ENCODE data around the gene PRTG. TPM values are rescaled to one million over a fixed set of nuclear protein-coding genes. Genes with fewer than 3 reads are reported as not detected.
"Not testable (repeated sequence)": the region's sequence is repeated elsewhere in the genome, so short reads cannot be mapped to it uniquely, and the experiment has no call there.

PRTG gene
- total RNA-seq, 2 experiments from 2014 or later: not detected

GRCh38 chr15:55774113-55774970, 31.4 kb upstream of the PRTG start:
- Mint-ChIP-seq H3K4me3 (no peak overlapping the region), H3K36me3 (ENCODE audit: low read depth) (no peaks in the 10 kb centered on the region), H3K4me1 (no peaks in the 10 kb centered on the region), H3K27ac (no peak overlapping the region), H3K27me3 (peaks cover 10% of the 10 kb centered on the region), H3K9me3 (ENCODE audit: low read depth) (no peaks in the 10 kb centered on the region)
- DNase-seq (peak; percentile 66), ATAC-seq (no peak)
- ChIA-PET POLR2A (no interaction called here), CTCF (interaction anchor here (0.6 to 2.7 kb wide), 22 partner anchors 9 to 286 kb away, joined by 3 to 14 read pairs (median 3); no protein-coding TSS in a partner anchor)
- intact Hi-C loops (cut with DNase I, micrococcal nuclease): loop anchor here in 1 of 2 experiments (1.0 kb wide), 1 partner anchor 126 kb away; no protein-coding TSS in a partner anchor

- H3K27me3 Mint-ChIP-seq: peaks cover 9% of the 10 kb centered on the region
- H3K9me3 Mint-ChIP-seq (ENCODE audit: low read depth): no peaks in the 10 kb centered on the region
- peaks cover 2% of the 10 kb centered on the region for H3K4me1 Mint-ChIP-seq
- DNase-seq: no peak
- ChIA-PET CTCF (no interaction called here), POLR2A (no interaction called here)
- H3K4me3 Mint-ChIP-seq: no peak overlapping the region
- H3K36me3 Mint-ChIP-seq (ENCODE audit: low read depth): no peaks in the 10 kb centered on the region
- no peak overlapping the region for H3K27ac Mint-ChIP-seq
- no peak for ATAC-seq
- intact Hi-C loops (cut with DNase I, micrococcal nuclease): no loop called here
Observed at GRCh38 chr15:55770806-55771205, 27.9 kb upstream of the PRTG start.

GRCh38 chr15:55770261-55770660, 27.3 kb upstream of the PRTG start:
- no peaks in the 10 kb centered on the region for H3K9me3 Mint-ChIP-seq (ENCODE audit: low read depth)
- H3K4me1 Mint-ChIP-seq: peaks cover 2% of the 10 kb centered on the region
- no peaks in the 10 kb centered on the region for H3K36me3 Mint-ChIP-seq (ENCODE audit: low read depth)
- ChIA-PET POLR2A (no interaction called here), CTCF (interaction anchor here (1.1 kb wide), 1 partner anchor 14 kb away, joined by 4 read pairs; no protein-coding TSS in a partner anchor)
- intact Hi-C loops (cut with DNase I, micrococcal nuclease): no loop called here
- H3K27me3 Mint-ChIP-seq: peaks cover 9% of the 10 kb centered on the region
- DNase-seq (no peak), ATAC-seq (no peak)
- no peak overlapping the region for H3K4me3 Mint-ChIP-seq
- no peak overlapping the region for H3K27ac Mint-ChIP-seq

GRCh38 chr15:55768670-55769185, 25.8 kb upstream of the PRTG start:
- peaks cover 2% of the 10 kb centered on the region for H3K4me1 Mint-ChIP-seq
- H3K9me3 Mint-ChIP-seq (ENCODE audit: low read depth): no peaks in the 10 kb centered on the region
- no peak overlapping the region for H3K27ac Mint-ChIP-seq
- no peaks in the 10 kb centered on the region for H3K36me3 Mint-ChIP-seq (ENCODE audit: low read depth)
- intact Hi-C loops (cut with DNase I, micrococcal nuclease): no loop called here
- ChIA-PET CTCF (interaction anchor here (0.6 to 0.8 kb wide), 2 partner anchors 259 to 268 kb away, joined by 3 to 4 read pairs; no protein-coding TSS in a partner anchor), POLR2A (no interaction called here)
- ATAC-seq (no peak), DNase-seq (no peak)
- no peak overlapping the region for H3K4me3 Mint-ChIP-seq
- H3K27me3 Mint-ChIP-seq: peaks cover 7% of the 10 kb centered on the region

- ATAC-seq: no peak
- peaks cover 2% of the 10 kb centered on the region for H3K4me1 Mint-ChIP-seq
- no peak for DNase-seq
- ChIA-PET POLR2A (no interaction called here), CTCF (no interaction called here)
- intact Hi-C loops (cut with DNase I, micrococcal nuclease): no loop called here
- peaks cover 6% of the 10 kb centered on the region for H3K27me3 Mint-ChIP-seq
- no peaks in the 10 kb centered on the region for H3K9me3 Mint-ChIP-seq (ENCODE audit: low read depth)
- H3K36me3 Mint-ChIP-seq (ENCODE audit: low read depth): no peaks in the 10 kb centered on the region
- H3K27ac Mint-ChIP-seq: no peak overlapping the region
- no peak overlapping the region for H3K4me3 Mint-ChIP-seq
Observed at GRCh38 chr15:55766676-55767075, 23.7 kb upstream of the PRTG start.

- ATAC-seq (no peak), DNase-seq (no peak)
- ChIA-PET CTCF (interaction anchor here (0.7 to 1.0 kb wide), 2 partner anchors 13 to 103 kb away, joined by 3 to 4 read pairs; no protein-coding TSS in a partner anchor), POLR2A (no interaction called here)
- intact Hi-C loops (cut with DNase I, micrococcal nuclease): no loop called here
- H3K4me1 Mint-ChIP-seq: peaks cover 2% of the 10 kb centered on the region
- no peaks in the 10 kb centered on the region for H3K9me3 Mint-ChIP-seq (ENCODE audit: low read depth)
- H3K27me3 Mint-ChIP-seq: peaks cover 3% of the 10 kb centered on the region
- no peaks in the 10 kb centered on the region for H3K36me3 Mint-ChIP-seq (ENCODE audit: low read depth)
- no peak overlapping the region for H3K27ac Mint-ChIP-seq
- H3K4me3 Mint-ChIP-seq: no peak overlapping the region
Observed at GRCh38 chr15:55764398-55764797, 21.4 kb upstream of the PRTG start.

GRCh38 chr15:55758580-55758986, 15.6 kb upstream of the PRTG start:
- H3K4me1 Mint-ChIP-seq: no peaks in the 10 kb centered on the region
- H3K27ac Mint-ChIP-seq: no peak overlapping the region
- no peak overlapping the region for H3K4me3 Mint-ChIP-seq
- no peaks in the 10 kb centered on the region for H3K36me3 Mint-ChIP-seq (ENCODE audit: low read depth)
- intact Hi-C loops (cut with DNase I, micrococcal nuclease): no loop called here
- no peaks in the 10 kb centered on the region for H3K9me3 Mint-ChIP-seq (ENCODE audit: low read depth)
- CTCF ChIA-PET: no interaction called here
- peaks cover 8% of the 10 kb centered on the region for H3K27me3 Mint-ChIP-seq
- no peak for DNase-seq
- POLR2A ChIA-PET: no interaction called here
- no peak for ATAC-seq

GRCh38 chr15:55753433-55753832, 10.5 kb upstream of the PRTG start:
- POLR2A ChIA-PET; H3K4me1 Mint-ChIP-seq; H3K27ac Mint-ChIP-seq; intact Hi-C loops (cut with DNase I, micrococcal nuclease); H3K4me3 Mint-ChIP-seq; H3K9me3 Mint-ChIP-seq (ENCODE audit: low read depth); CTCF ChIA-PET; H3K36me3 Mint-ChIP-seq (ENCODE audit: low read depth); ATAC-seq; DNase-seq: not testable (repeated sequence)
- peaks cover 13% of the 10 kb centered on the region for H3K27me3 Mint-ChIP-seq

GRCh38 chr15:55750706-55751105, 7.8 kb upstream of the PRTG start:
- no peak for DNase-seq

GRCh38 chr15:55743729-55744655, 1.0 kb upstream of the PRTG start:
- no peak for DNase-seq
- Mint-ChIP-seq H3K9me3 (ENCODE audit: low read depth) (no peaks in the 10 kb centered on the region), H3K27ac (no peak overlapping the region), H3K4me3 (peak overlapping the region; percentile 12), H3K4me1 (no peaks in the 10 kb centered on the region), H3K36me3 (ENCODE audit: low read depth) (no peaks in the 10 kb centered on the region), H3K27me3 (peaks cover 24% of the 10 kb centered on the region)
- POLR2A ChIA-PET: no interaction called here
- intact Hi-C loops (cut with DNase I, micrococcal nuclease): no loop called here
- no peak for ATAC-seq
- CTCF ChIA-PET: interaction anchor here (1.0 to 2.1 kb wide), 2 partner anchors 13 to 100 kb away, joined by 4 to 6 read pairs; no protein-coding TSS in a partner anchor

More at GRCh38 chr15:55750706-55751105, 7.8 kb upstream of the PRTG start:
- H3K27me3 Mint-ChIP-seq: peaks cover 11% of the 10 kb centered on the region
- ChIA-PET CTCF (no interaction called here), POLR2A (no interaction called here)
- intact Hi-C loops (cut with DNase I, micrococcal nuclease): no loop called here
- H3K36me3 Mint-ChIP-seq (ENCODE audit: low read depth): no peaks in the 10 kb centered on the region
- no peaks in the 10 kb centered on the region for H3K4me1 Mint-ChIP-seq
- no peaks in the 10 kb centered on the region for H3K9me3 Mint-ChIP-seq (ENCODE audit: low read depth)
- no peak overlapping the region for H3K27ac Mint-ChIP-seq
- ATAC-seq: no peak
- H3K4me3 Mint-ChIP-seq: no peak overlapping the region

GRCh38 chr15:55742498-55742926, 440 bp downstream of the PRTG start:
- peak; percentile 40 for DNase-seq
- ChIA-PET POLR2A (no interaction called here), CTCF (interaction anchor here (0.9 to 1.0 kb wide), 2 partner anchors 101 to 105 kb away, joined by 3 read pairs; no protein-coding TSS in a partner anchor)
- intact Hi-C loops (cut with DNase I, micrococcal nuclease): no loop called here
- Mint-ChIP-seq H3K9me3 (ENCODE audit: low read depth) (no peaks in the 10 kb centered on the region), H3K4me1 (no peaks in the 10 kb centered on the region), H3K27ac (no peak overlapping the region), H3K27me3 (peaks cover 32% of the 10 kb centered on the region), H3K36me3 (ENCODE audit: low read depth) (no peaks in the 10 kb centered on the region), H3K4me3 (peak overlapping the region; percentile 45)
- ATAC-seq: peak; percentile 44
